Stomach (tissue), 9 donors: ENCODE measurements around the gene SCAMP4. TPM values are rescaled to one million over a fixed set of nuclear protein-coding genes. Genes with fewer than 3 reads are reported as not detected.
A peak's percentile ranks its signal among the peaks of the same experiment; 100 is the strongest.

Source experiments
- DNase-seq, 2 donors: peaks; one replicate each; pipeline versions ENCODE4 v3.0.0 to v3.0.0-alpha.2; 2013 to 2019
- H3K27ac ChIP-seq, 5 donors: fragments of 200-600 bp in 4 of 5; sonication (generic) in 4 of 5; one replicate each; pipeline ENCODE4 v1.5.1; 2013 to 2019; ENCODE audit warnings: mild to moderate bottlenecking in 1 of 5, moderate library complexity in 1 of 5
- H3K27me3 ChIP-seq, 3 donors: fragments of 200-600 bp; sonication (generic); one replicate each; pipeline ENCODE4 v1.5.1; 2017 to 2019; ENCODE audit warnings: mixed run types in 1 of 3
- H3K36me3 ChIP-seq, 4 donors: fragments of 200-600 bp; sonication (generic); 1 replicate in 3 of 4; 2 replicates in 1 of 4; pipeline ENCODE4 v1.5.1; 2016 to 2019
- H3K4me1 ChIP-seq, 4 donors: fragments of 200-600 bp; sonication (generic); one replicate each; pipeline ENCODE4 v1.5.1; 2016 to 2019
- H3K4me3 ChIP-seq, 4 donors: fragments of 200-600 bp; sonication (generic) in 3 of 4; one replicate each; pipeline ENCODE4 v1.5.1; 2016 to 2019; ENCODE audit warnings: mild to moderate bottlenecking in 1 of 4
- H3K9me3 ChIP-seq, 4 donors: fragments of 200-600 bp; sonication (generic); one replicate each; pipeline ENCODE4 v1.5.1; 2016 to 2019
- CTCF ChIP-seq, 7 experiments: fragments of 450-650 bp in 4 of 7; fragments of 200-600 bp in 3 of 7; sonication (generic) in 3 of 7; IDR thresholded peaks; one replicate each; pipeline ENCODE4 v1.5.1; 2016 to 2019; ENCODE audit warnings: antibody characterized with exemption in 7 of 7, control low read depth in 2 of 7, mild to moderate bottlenecking in 1 of 7
- EP300 ChIP-seq: sonication (generic); formaldehyde crosslinking; IDR thresholded peaks from one replicate; pipeline ENCODE4 v1.6.1; 2017; ENCODE audit warnings: antibody characterized with exemption
- POLR2A ChIP-seq, 4 donors: fragments of 450-650 bp; IDR thresholded peaks; one replicate each; pipeline ENCODE4 v1.6.1; 2016; ENCODE audit warnings: antibody characterized with exemption in 4 of 4, control low read depth in 2 of 4, mild to moderate bottlenecking in 1 of 4, moderate library complexity in 1 of 4
- POLR2AphosphoS5 ChIP-seq, 3 donors: sonication (generic); formaldehyde crosslinking; IDR thresholded peaks; one replicate each; pipeline ENCODE4 v1.6.1; 2016; ENCODE audit warnings: antibody characterized with exemption in 3 of 3
- WGBS, 5 donors: extraction: QIAGEN DNeasy Blood & Tissue Kit in 3 of 5; methylation state at CpG; one replicate each; pipeline versions ENCODE4 v1.1.5 to v1.1.7; 2013 to 2018; 5-methylcytosine and 5-hydroxymethylcytosine counted together
- intact Hi-C: fragments of 100-400 bp; cut with DNase I; formaldehyde crosslinking; loops from one replicate; pipeline ENCODE4 v1.15.1; 2023; ENCODE audit warnings: low total_unique reads
- polyA plus RNA-seq, 3 donors: library from polyadenylated mRNA; stranded (reverse); fragments of 200-250 nt; gene quantifications; one replicate each; pipeline ENCODE4 v1.2.3, GENCODE V29; 2013
- total RNA-seq, 5 donors: library from RNA; depleted of rRNA; stranded (reverse); fragments of >200 nt; gene quantifications; one replicate each; pipeline versions ENCODE4 v1.1.0 to v1.2.3, GENCODE V29; 2014 to 2016
- donor health status: healthy with polysubstance abuse.
- donor health status: Bipolar disorder and iron deficiency.
- donor health status: healthy.

Gene SCAMP4
- total and polyA plus RNA-seq, 8 donors, result 7.8 to 77.6 (median 18.6) TPM

GRCh38 chr19:1923319-1923718 is 18.1 kb downstream of the SCAMP4 start:
- 82 to 93% (median 83%) methylated on average over 7 to 8 of the region's 8 CpGs for WGBS, 5 donors
- Histone ChIP-seq H3K4me3 (no peak overlapping the region), H3K9me3 (no peaks in the 10 kb centered on the region), H3K4me1 (no peaks in the 10 kb centered on the region), H3K27ac (no peak overlapping the region), H3K27me3 (no peaks in the 10 kb centered on the region), H3K36me3 (peaks cover 55 to 76% (median 75%) of the 10 kb centered on the region in 4 donors)
- no peak for TF ChIP-seq EP300
- TF ChIP-seq POLR2AphosphoS5 (IDR thresholded peaks at IDR 0.05), result no peak
- no peak for TF ChIP-seq POLR2A (IDR thresholded peaks at IDR 0.05)
- TF ChIP-seq CTCF (IDR thresholded peaks at IDR 0.05), result no peak
- DNase-seq, result no peak
- intact Hi-C loops, result no loop called here

GRCh38 chr19:1924320-1924961 is 19.2 kb downstream of the SCAMP4 start:
- Histone ChIP-seq H3K36me3 (peaks cover 47 to 65% (median 64%) of the 10 kb centered on the region in 4 donors), H3K27me3 (no peaks in the 10 kb centered on the region), H3K4me1 (peaks cover 4 to 7% (median 7%) of the 10 kb centered on the region in 4 donors), H3K4me3 (no peak overlapping the region), H3K9me3 (no peaks in the 10 kb centered on the region), H3K27ac (no peak overlapping the region)
- intact Hi-C loops, result no loop called here
- no peak for DNase-seq
- TF ChIP-seq EP300 (no peak), CTCF (IDR thresholded peaks at IDR 0.05) (no peak), POLR2AphosphoS5 (IDR thresholded peaks at IDR 0.05) (no peak), POLR2A (IDR thresholded peaks at IDR 0.05) (no peak)
- 85 to 94% (median 93%) methylated on average over 10 to 35 of the region's 35 CpGs for whole genome bisulfite sequencing, 5 donors

- intact Hi-C loops, result no loop called here
- peaks cover 0 to 4% (median 0%) of the 10 kb centered on the region in 3 donors for H3K27me3 ChIP-seq
- no peak overlapping the region for H3K4me3 ChIP-seq
- DNase-seq, result no peak
- TF ChIP-seq EP300, result no peak
- TF ChIP-seq CTCF (IDR thresholded peaks at IDR 0.05), result no peak
- no peak for TF ChIP-seq POLR2A (IDR thresholded peaks at IDR 0.05)
- no peak for TF ChIP-seq POLR2AphosphoS5 (IDR thresholded peaks at IDR 0.05)
- peaks cover 11 to 17% (median 15%) of the 10 kb centered on the region in 4 donors for H3K4me1 ChIP-seq
- WGBS, 5 donors, result 88 to 91% (median 88%) methylated on average over 16 of the region's 16 CpGs
- H3K27ac ChIP-seq, result no peak overlapping the region
- H3K9me3 ChIP-seq, result no peaks in the 10 kb centered on the region
- peaks cover 37 to 54% (median 53%) of the 10 kb centered on the region in 4 donors for H3K36me3 ChIP-seq
Observed at GRCh38 chr19:1925544-1925943, 20.3 kb downstream of the SCAMP4 start.

DNA sequence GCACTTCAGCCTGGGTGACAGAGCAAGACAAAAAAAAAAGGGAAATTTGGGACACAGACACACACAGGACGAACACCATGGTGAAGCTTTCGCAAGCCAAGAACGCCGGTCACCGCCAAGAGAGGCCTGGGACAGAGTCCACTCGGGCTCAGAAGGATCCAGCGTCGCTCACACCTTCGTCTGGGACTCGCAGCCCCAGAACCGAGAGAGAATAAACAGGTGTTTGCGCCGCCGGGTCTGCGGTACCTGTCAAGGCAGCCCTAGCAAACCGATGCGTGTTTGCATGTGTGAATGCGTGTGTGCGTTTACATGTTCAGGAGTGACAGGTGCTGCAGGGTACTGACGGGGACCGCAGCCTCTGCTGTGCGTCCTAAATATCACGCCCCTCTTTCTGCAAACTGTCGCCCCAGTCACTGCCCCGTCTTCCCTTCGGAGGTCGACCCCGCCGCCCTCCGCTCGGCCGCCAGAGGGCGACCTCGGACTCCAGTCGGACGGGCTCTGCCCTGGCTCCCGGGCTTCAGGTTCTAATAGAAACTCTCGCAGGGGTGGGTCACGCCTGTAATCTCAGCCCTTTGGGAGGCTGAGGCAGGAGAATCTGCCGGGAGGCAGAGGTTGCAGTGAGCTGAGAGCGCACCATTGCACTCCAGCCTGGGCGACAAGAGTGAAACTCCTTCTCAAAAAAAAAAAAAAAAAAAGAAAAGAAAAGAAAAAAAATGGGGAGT is 24.0 kb downstream of the SCAMP4 start:
- peaks cover 10 to 19% (median 18%) of the 10 kb centered on the region in 4 donors for H3K36me3 ChIP-seq
- H3K4me1 ChIP-seq, result peaks cover 11 to 17% (median 15%) of the 10 kb centered on the region in 4 donors
- peaks cover 0 to 4% (median 0%) of the 10 kb centered on the region in 3 donors for H3K27me3 ChIP-seq
- peak; percentile 88 to 92 for DNase-seq
- WGBS, 5 donors, result 6 to 14% (median 7%) methylated on average over 32 to 42 of the region's 42 CpGs
- intact Hi-C loops, result no loop called here
- no peak for TF ChIP-seq POLR2A (IDR thresholded peaks at IDR 0.05)
- TF ChIP-seq EP300, result no peak
- peak in 1 of 3 donors; percentile 57 for TF ChIP-seq POLR2AphosphoS5 (IDR thresholded peaks at IDR 0.05)
- peak in 6 of 7 experiments; percentile 32 to 92 (median 88) for TF ChIP-seq CTCF (IDR thresholded peaks at IDR 0.05)
- peak overlapping the region; percentile 32 to 47 (median 34) for H3K4me3 ChIP-seq
- H3K9me3 ChIP-seq, result peaks cover 0 to 5% (median 0%) of the 10 kb centered on the region in 4 donors
- peak overlapping the region in 1 of 5 donors; percentile 41 for H3K27ac ChIP-seq
